Measurements from ENCODE around the gene TIPARP.

- TF ChIP-seq POLR2A (IDR thresholded peaks at IDR 0.05) (no peak), CTCF (IDR thresholded peaks at IDR 0.05) (no peak), POLR2AphosphoS5 (IDR thresholded peaks at IDR 0.05) (no peak)
Measured at GRCh38 chr3:156673732-156674045, 701 bp upstream of the TIPARP start.
